Neural cell (in vitro differentiated cells): ENCODE measurements around the gene ATP6V1B1. TPM values are rescaled to one million over a fixed set of nuclear protein-coding genes. Genes with fewer than 3 reads are reported as not detected.

Experiments
- H2AFZ ChIP-seq: fragments of 200-600, 300-800 bp; sonication (generic), shearing (Covaris generic); 2 replicates; pipeline ENCODE4 v1.6.0; 2014; ENCODE audit warnings: low read depth, mild to moderate bottlenecking, antibody characterized with exemption, low read length, moderate library complexity
- H3F3A ChIP-seq: fragments of 200-600 bp; shearing (Covaris generic); 2 replicates; pipeline ENCODE4 v1.6.1; 2016; ENCODE audit warnings: mild to moderate bottlenecking, moderate library complexity, mixed read lengths, antibody characterized with exemption, low read length; ENCODE audit not compliant: insufficient read depth, poor library complexity, severe bottlenecking
- H3K27ac ChIP-seq: fragments of 200-600, 300-800 bp; sonication (generic), shearing (Covaris generic); 2 replicates; pipeline ENCODE4 v1.5.1; 2014; ENCODE audit warnings: mild to moderate bottlenecking, low read length, moderate library complexity
- H3K27me3 ChIP-seq: fragments of 300-800, 200-600 bp; sonication (generic), shearing (Covaris generic); 2 replicates; pipeline ENCODE4 v1.6.0; 2014; ENCODE audit warnings: mild to moderate bottlenecking, low read depth, low read length, moderate library complexity; ENCODE audit not compliant: insufficient read depth
- H3K36me3 ChIP-seq: fragments of 300-800, 200-600 bp; sonication (generic), shearing (Covaris generic); 2 replicates; pipeline ENCODE4 v1.5.1; 2014; ENCODE audit warnings: mild to moderate bottlenecking, antibody characterized with exemption, low read length, moderate library complexity; ENCODE audit not compliant: insufficient read depth
- H3K4me2 ChIP-seq: fragments of 300-800, 200-600 bp; sonication (generic), shearing (Covaris generic); 2 replicates; pipeline ENCODE4 v1.6.0; 2014; ENCODE audit warnings: mild to moderate bottlenecking, low read length
- H3K4me3 ChIP-seq: fragments of 300-800, 200-600 bp; sonication (generic), shearing (Covaris generic); 2 replicates; pipeline ENCODE4 v1.5.1; 2014; ENCODE audit warnings: mild to moderate bottlenecking, low read length, moderate library complexity
- H3K79me2 ChIP-seq: fragments of 200-600 bp; shearing (Covaris generic); replicated peaks from 2 replicates; pipeline ENCODE4 v1.6.0; 2014; ENCODE audit warnings: mild to moderate bottlenecking, low read length, moderate library complexity; ENCODE audit not compliant: insufficient read depth
- H3K9ac ChIP-seq: fragments of 300-800, 200-600 bp; sonication (generic), shearing (Covaris generic); 2 replicates; pipeline ENCODE4 v1.6.1; 2016; ENCODE audit warnings: mild to moderate bottlenecking, low read length, mixed read lengths
- H3K9me2 ChIP-seq: fragments of 200-600 bp; shearing (Covaris generic); 2 replicates; pipeline ENCODE4 v1.6.1; 2016; ENCODE audit warnings: mild to moderate bottlenecking, low read length, mixed read lengths; ENCODE audit not compliant: insufficient read depth
- H3K9me3 ChIP-seq: fragments of 200-600, 300-800 bp; sonication (generic), shearing (Covaris generic); 2 replicates; pipeline ENCODE4 v1.6.1; 2016; ENCODE audit warnings: mild to moderate bottlenecking, mixed run types, low read length, moderate library complexity, mixed read lengths
- H4K20me1 ChIP-seq: fragments of 200-600 bp; shearing (Covaris generic); 2 replicates; pipeline ENCODE4 v1.6.1; 2016; ENCODE audit warnings: mild to moderate bottlenecking, mixed run types; ENCODE audit not compliant: insufficient read depth
- CTCF ChIP-seq: fragments of 450-650 bp; IDR thresholded peaks from 2 replicates; pipeline ENCODE4 v1.5.1; 2014; ENCODE audit warnings: antibody characterized with exemption, mild to moderate bottlenecking, moderate library complexity; ENCODE audit not compliant: poor library complexity, severe bottlenecking
- EP300 ChIP-seq: fragments of 450-650 bp; conservative IDR thresholded peaks from 2 replicates; pipeline ENCODE4 v1.6.1; 2014; ENCODE audit warnings: antibody characterized with exemption, mild to moderate bottlenecking, moderate library complexity; ENCODE audit not compliant: poor library complexity, severe bottlenecking
- EZH2 ChIP-seq: fragments of 200-600, 300-800 bp; shearing (Covaris generic), sonication (generic); IDR thresholded peaks from 2 replicates; pipeline ENCODE4 v1.6.1; 2014; ENCODE audit warnings: antibody characterized with exemption, low read length, borderline replicate concordance, mild to moderate bottlenecking; ENCODE audit not compliant: insufficient read depth, poor library complexity, severe bottlenecking
- MXI1 ChIP-seq: fragments of 450-650 bp; conservative IDR thresholded peaks from 2 replicates; pipeline ENCODE4 v1.6.1; 2014; ENCODE audit warnings: antibody characterized with exemption, mild to moderate bottlenecking; ENCODE audit not compliant: poor library complexity, severe bottlenecking
- POLR2AphosphoS5 ChIP-seq: IDR thresholded peaks from 2 replicates; pipeline ENCODE4 v1.6.1; 2012
- RAD21 ChIP-seq: fragments of 450-650 bp; conservative IDR thresholded peaks from 2 replicates; pipeline ENCODE4 v1.6.1; 2014; ENCODE audit warnings: antibody characterized with exemption, mild to moderate bottlenecking, moderate library complexity
- SMC3 ChIP-seq: fragments of 450-650 bp; conservative IDR thresholded peaks from 2 replicates; pipeline ENCODE4 v1.6.1; 2014; ENCODE audit warnings: antibody characterized with exemption, mild to moderate bottlenecking, moderate library complexity; ENCODE audit not compliant: poor library complexity
- TAF1 ChIP-seq: IDR thresholded peaks from 2 replicates; pipeline ENCODE4 v1.6.1; 2012; ENCODE audit warnings: low read depth
- polyA plus RNA-seq: library from polyadenylated mRNA; depleted of rRNA; stranded (reverse); fragments of >200 nt; gene quantifications from 2 replicates; pipeline ENCODE4 v1.2.3, GENCODE V29; 2014
- TF ChIP-seq, protein P1 (sequence below): IDR thresholded peaks from 2 replicates; pipeline ENCODE4 v1.6.1; 2012; ENCODE audit warnings: borderline replicate concordance

Gene ATP6V1B1
- polyA plus RNA-seq, 1 donor from 2014 or later: 0.12 TPM

GRCh38 chr2:70922235-70923234, 13.2 kb upstream of the ATP6V1B1 start:
- Histone ChIP-seq H3K27ac (no peak overlapping the region), H3K36me3 (no peaks in the 10 kb centered on the region), H2AFZ (no peak overlapping the region), H3K4me2 (no peak overlapping the region), H3K9me3 (peaks cover 3% of the 10 kb centered on the region), H3K4me3 (no peak overlapping the region), H3K9me2 (no peaks in the 10 kb centered on the region), H3K27me3 (no peaks in the 10 kb centered on the region), H3K9ac (no peak overlapping the region), H3F3A (no peaks in the 10 kb centered on the region), H3K79me2 (no peaks in the 10 kb centered on the region), H4K20me1 (no peaks in the 10 kb centered on the region)
- no peak for TF ChIP-seq POLR2AphosphoS5
- TF ChIP-seq, protein P1, sequence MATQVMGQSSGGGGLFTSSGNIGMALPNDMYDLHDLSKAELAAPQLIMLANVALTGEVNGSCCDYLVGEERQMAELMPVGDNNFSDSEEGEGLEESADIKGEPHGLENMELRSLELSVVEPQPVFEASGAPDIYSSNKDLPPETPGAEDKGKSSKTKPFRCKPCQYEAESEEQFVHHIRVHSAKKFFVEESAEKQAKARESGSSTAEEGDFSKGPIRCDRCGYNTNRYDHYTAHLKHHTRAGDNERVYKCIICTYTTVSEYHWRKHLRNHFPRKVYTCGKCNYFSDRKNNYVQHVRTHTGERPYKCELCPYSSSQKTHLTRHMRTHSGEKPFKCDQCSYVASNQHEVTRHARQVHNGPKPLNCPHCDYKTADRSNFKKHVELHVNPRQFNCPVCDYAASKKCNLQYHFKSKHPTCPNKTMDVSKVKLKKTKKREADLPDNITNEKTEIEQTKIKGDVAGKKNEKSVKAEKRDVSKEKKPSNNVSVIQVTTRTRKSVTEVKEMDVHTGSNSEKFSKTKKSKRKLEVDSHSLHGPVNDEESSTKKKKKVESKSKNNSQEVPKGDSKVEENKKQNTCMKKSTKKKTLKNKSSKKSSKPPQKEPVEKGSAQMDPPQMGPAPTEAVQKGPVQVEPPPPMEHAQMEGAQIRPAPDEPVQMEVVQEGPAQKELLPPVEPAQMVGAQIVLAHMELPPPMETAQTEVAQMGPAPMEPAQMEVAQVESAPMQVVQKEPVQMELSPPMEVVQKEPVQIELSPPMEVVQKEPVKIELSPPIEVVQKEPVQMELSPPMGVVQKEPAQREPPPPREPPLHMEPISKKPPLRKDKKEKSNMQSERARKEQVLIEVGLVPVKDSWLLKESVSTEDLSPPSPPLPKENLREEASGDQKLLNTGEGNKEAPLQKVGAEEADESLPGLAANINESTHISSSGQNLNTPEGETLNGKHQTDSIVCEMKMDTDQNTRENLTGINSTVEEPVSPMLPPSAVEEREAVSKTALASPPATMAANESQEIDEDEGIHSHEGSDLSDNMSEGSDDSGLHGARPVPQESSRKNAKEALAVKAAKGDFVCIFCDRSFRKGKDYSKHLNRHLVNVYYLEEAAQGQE: no peak
- no peak for TF ChIP-seq RAD21
- no peak for TF ChIP-seq SMC3
- no peak for TF ChIP-seq EP300
- no peak for TF ChIP-seq EZH2
- TF ChIP-seq MXI1: no peak
- TF ChIP-seq CTCF: no peak
- no peak for TF ChIP-seq TAF1

- Histone ChIP-seq H3K4me2 (no peak overlapping the region), H2AFZ (no peak overlapping the region), H3K36me3 (no peaks in the 10 kb centered on the region), H4K20me1 (no peaks in the 10 kb centered on the region), H3K27ac (no peak overlapping the region), H3K4me3 (no peak overlapping the region), H3F3A (no peaks in the 10 kb centered on the region), H3K27me3 (no peaks in the 10 kb centered on the region), H3K79me2 (no peaks in the 10 kb centered on the region), H3K9me3 (no peaks in the 10 kb centered on the region), H3K9me2 (no peaks in the 10 kb centered on the region), H3K9ac (no peak overlapping the region)
- TF ChIP-seq SMC3 (no peak), EP300 (no peak), POLR2AphosphoS5 (no peak), RAD21 (no peak), TAF1 (no peak), CTCF (no peak)
- TF ChIP-seq, protein P1: no peak
These were observed 12.2 kb upstream of the ATP6V1B1 start for GRCh38 chr2:70923378-70924015.
